Measurements from ENCODE around the gene LHFPL6.

DNA sequence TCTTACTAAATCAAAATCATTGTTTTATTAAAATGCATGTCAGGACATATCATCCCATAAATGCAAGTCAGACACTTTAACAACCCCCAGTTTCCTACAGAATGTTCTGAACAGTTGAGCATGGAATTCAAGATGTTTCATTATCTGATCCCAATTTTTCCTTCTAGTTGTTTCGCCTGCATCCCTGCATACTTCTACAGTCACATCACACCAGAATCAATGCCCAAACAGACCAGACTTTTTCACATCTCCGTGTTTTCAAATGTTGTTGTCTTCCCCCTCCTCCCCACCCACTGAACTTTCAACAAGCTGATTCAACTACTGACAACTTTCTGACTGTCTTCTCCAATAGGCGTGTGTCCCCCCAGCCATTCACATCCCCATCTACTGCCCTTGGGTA lies 48.6 kb downstream of the LHFPL6 start:
- TF ChIP-seq, protein P1, sequence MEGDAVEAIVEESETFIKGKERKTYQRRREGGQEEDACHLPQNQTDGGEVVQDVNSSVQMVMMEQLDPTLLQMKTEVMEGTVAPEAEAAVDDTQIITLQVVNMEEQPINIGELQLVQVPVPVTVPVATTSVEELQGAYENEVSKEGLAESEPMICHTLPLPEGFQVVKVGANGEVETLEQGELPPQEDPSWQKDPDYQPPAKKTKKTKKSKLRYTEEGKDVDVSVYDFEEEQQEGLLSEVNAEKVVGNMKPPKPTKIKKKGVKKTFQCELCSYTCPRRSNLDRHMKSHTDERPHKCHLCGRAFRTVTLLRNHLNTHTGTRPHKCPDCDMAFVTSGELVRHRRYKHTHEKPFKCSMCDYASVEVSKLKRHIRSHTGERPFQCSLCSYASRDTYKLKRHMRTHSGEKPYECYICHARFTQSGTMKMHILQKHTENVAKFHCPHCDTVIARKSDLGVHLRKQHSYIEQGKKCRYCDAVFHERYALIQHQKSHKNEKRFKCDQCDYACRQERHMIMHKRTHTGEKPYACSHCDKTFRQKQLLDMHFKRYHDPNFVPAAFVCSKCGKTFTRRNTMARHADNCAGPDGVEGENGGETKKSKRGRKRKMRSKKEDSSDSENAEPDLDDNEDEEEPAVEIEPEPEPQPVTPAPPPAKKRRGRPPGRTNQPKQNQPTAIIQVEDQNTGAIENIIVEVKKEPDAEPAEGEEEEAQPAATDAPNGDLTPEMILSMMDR (IDR thresholded peaks at IDR 0.05), result no peak
- TF ChIP-seq EZH2 (IDR thresholded peaks at IDR 0.05), result no peak
- TF ChIP-seq EZH2phosphoT487 (IDR thresholded peaks at IDR 0.05), result no peak
